IMR-90 (cell line): ENCODE measurements around the gene IQSEC1. TPM values are rescaled to one million over a fixed set of nuclear protein-coding genes. Genes with fewer than 3 reads are reported as not detected.

ENCODE experiments used
- ATAC-seq: fragments of 200-7000 bp; cut with Tn5 transposase; 2 replicates; pipeline ENCODE4 v1.9.1; 2020; ENCODE audit warnings: low read depth, mild to moderate bottlenecking, moderate library complexity
- BruUV-seq: library from RNA; stranded (reverse); fragments of 400-500 nt; replicated peaks from 2 replicates; lab custom pipeline; 2021; lab: Mats Ljungman, UMichigan
- CTCF ChIA-PET: fragments of 300-600 bp; formaldehyde crosslinking; extraction: SDS; loops from one replicate; lab custom pipeline; 2021; ENCODE audit warnings: antibody characterized with exemption; lab: Yijun Ruan, JAX
- POLR2A ChIA-PET: fragments of 300-600 bp; sonication (Branson Sonifier 250); formaldehyde crosslinking; loops from one replicate; lab custom pipeline; 2022; ENCODE audit warnings: antibody characterized with exemption; ENCODE audit not compliant: unreplicated experiment; lab: Charles Lee
- DNase-seq: peaks from one replicate; pipeline ENCODE4 v3.0.0; 2013
- H2AFZ ChIP-seq: replicated peaks from 2 replicates; pipeline ENCODE3; 2013; ENCODE audit warnings: low read length, mild to moderate bottlenecking; ENCODE audit not compliant: poor library complexity
- H2AK5ac ChIP-seq: 2 replicates; pipeline ENCODE4 v1.6.1; 2013; ENCODE audit warnings: low read depth, low read length, inconsistent platforms
- H2AK9ac ChIP-seq: replicated peaks from 2 replicates; pipeline ENCODE3; 2013; ENCODE audit warnings: mild to moderate bottlenecking, low read depth, low read length, moderate library complexity; ENCODE audit not compliant: poor library complexity
- H2BK120ac ChIP-seq: 2 replicates; pipeline ENCODE4 v1.6.1; 2013; ENCODE audit warnings: low read depth, low read length, inconsistent platforms
- H2BK15ac ChIP-seq: 3 replicates; pipeline ENCODE4 v1.6.1; 2013; ENCODE audit warnings: low read depth, low read length, inconsistent platforms
- H2BK20ac ChIP-seq: 2 replicates; pipeline ENCODE4 v1.6.1; 2013; ENCODE audit warnings: low read depth, mild to moderate bottlenecking, inconsistent platforms, low read length, moderate library complexity
- H2BK5ac ChIP-seq: 2 replicates; pipeline ENCODE4 v1.6.1; 2013; ENCODE audit warnings: mild to moderate bottlenecking, low read depth, low read length, inconsistent platforms; ENCODE audit not compliant: poor library complexity, severe bottlenecking
- H3K14ac ChIP-seq: replicated peaks from 2 replicates; pipeline ENCODE4 v1.6.1; 2013; ENCODE audit warnings: low read depth, low read length, inconsistent platforms
- H3K18ac ChIP-seq: 2 replicates; pipeline ENCODE4 v1.6.1; 2013; ENCODE audit warnings: low read depth, low read length, control low read depth
- H3K23ac ChIP-seq: 2 replicates; pipeline ENCODE4 v1.6.1; 2013; ENCODE audit warnings: low read depth, low read length, inconsistent platforms
- H3K27ac ChIP-seq: 2 replicates; pipeline ENCODE4 v1.5.1; 2013; ENCODE audit warnings: mild to moderate bottlenecking, control low read depth, low read length; ENCODE audit not compliant: insufficient read depth
- H3K27me3 ChIP-seq: 2 replicates; pipeline ENCODE4 v1.6.1; 2013; ENCODE audit warnings: low read length; ENCODE audit not compliant: control insufficient read depth, insufficient read depth
- H3K36me3 ChIP-seq: 2 replicates; pipeline ENCODE4 v1.6.1; 2013; ENCODE audit warnings: low read length, mixed read lengths; ENCODE audit not compliant: control insufficient read depth, insufficient read depth
- H3K4ac ChIP-seq: 2 replicates; pipeline ENCODE4 v1.6.1; 2013; ENCODE audit warnings: low read depth, low read length, inconsistent platforms
- H3K4me1 ChIP-seq: 2 replicates; pipeline ENCODE4 v1.6.1; 2013; ENCODE audit warnings: low read length, mixed read lengths; ENCODE audit not compliant: control insufficient read depth, insufficient read depth
- H3K4me2 ChIP-seq: 2 replicates; pipeline ENCODE4 v1.6.1; 2013; ENCODE audit warnings: low read depth, mild to moderate bottlenecking, control low read depth, low read length, moderate library complexity
- H3K4me3 ChIP-seq: 2 replicates; pipeline ENCODE4 v1.5.1; 2013; ENCODE audit warnings: low read depth, mild to moderate bottlenecking, control low read depth, low read length, moderate library complexity; ENCODE audit not compliant: insufficient read depth
- H3K56ac ChIP-seq: 2 replicates; pipeline ENCODE4 v1.6.1; 2013; ENCODE audit warnings: low read length, inconsistent platforms; ENCODE audit not compliant: insufficient read depth; ENCODE audit errors: extremely low read depth
- H3K79me1 ChIP-seq, 2 experiments: 2 replicates each; pipeline ENCODE4 v1.6.1; 2013; ENCODE audit warnings: low read length in 2 of 2, inconsistent platforms in 1 of 2, low read depth in 1 of 2
- H3K9ac ChIP-seq: 2 replicates; pipeline ENCODE4 v1.6.1; 2013; ENCODE audit warnings: low read depth, low read length, control low read depth
- H3K9me1 ChIP-seq: 2 replicates; pipeline ENCODE4 v1.6.1; 2013; ENCODE audit warnings: low read length, inconsistent platforms; ENCODE audit not compliant: insufficient read depth
- H3K9me3 ChIP-seq: 2 replicates; pipeline ENCODE4 v1.6.1; 2013; ENCODE audit warnings: low read length; ENCODE audit not compliant: control insufficient read depth, insufficient read depth
- H4K20me1 ChIP-seq: 2 replicates; pipeline ENCODE4 v1.6.1; 2013; ENCODE audit warnings: low read length, inconsistent platforms; ENCODE audit not compliant: insufficient read depth
- H4K5ac ChIP-seq: 2 replicates; pipeline ENCODE4 v1.6.1; 2013; ENCODE audit warnings: mild to moderate bottlenecking, low read depth, low read length, control low read depth
- H4K8ac ChIP-seq, 2 experiments: 2 replicates each; pipeline ENCODE4 v1.6.1; 2013; ENCODE audit warnings: low read depth in 2 of 2, low read length in 2 of 2, control low read depth in 1 of 2, inconsistent platforms in 1 of 2
- H4K91ac ChIP-seq: 2 replicates; pipeline ENCODE4 v1.6.1; 2013; ENCODE audit warnings: low read depth, low read length, inconsistent platforms; ENCODE audit not compliant: insufficient read depth
- BHLHE40 ChIP-seq: fragments of 150-350 bp; IDR thresholded peaks from 2 replicates; pipeline ENCODE4 v1.6.1; 2016; ENCODE audit warnings: mild to moderate bottlenecking, low read depth, low read length
- CEBPB ChIP-seq: IDR thresholded peaks from 2 replicates; pipeline ENCODE4 v1.6.1; 2012; ENCODE audit warnings: low read depth, low read length, improper control_type of control experiment
- CHD1 ChIP-seq: IDR thresholded peaks from 2 replicates; pipeline ENCODE4 v1.6.1; 2012; ENCODE audit warnings: low read depth, low read length, improper control_type of control experiment
- CTCF ChIP-seq: conservative IDR thresholded peaks from 2 replicates; pipeline ENCODE4 v1.5.1; 2012; ENCODE audit warnings: mild to moderate bottlenecking, low read depth, low read length, improper control_type of control experiment
- FOS ChIP-seq: fragments of 150-350 bp; IDR thresholded peaks from 2 replicates; pipeline ENCODE4 v1.6.1; 2016; ENCODE audit warnings: low read depth, low read length
- MAFK ChIP-seq: IDR thresholded peaks from 2 replicates; pipeline ENCODE4 v1.6.1; 2012; ENCODE audit warnings: low read depth, low read length, improper control_type of control experiment
- MAZ ChIP-seq: IDR thresholded peaks from 2 replicates; pipeline ENCODE4 v1.6.1; 2012; ENCODE audit warnings: low read depth, mild to moderate bottlenecking, low read length, improper control_type of control experiment, moderate library complexity, borderline replicate concordance
- NFE2L2 ChIP-seq: fragments of 150-350 bp; IDR thresholded peaks from 2 replicates; pipeline ENCODE4 v1.6.1; 2016; ENCODE audit warnings: low read depth, mild to moderate bottlenecking, low read length
- RAD21 ChIP-seq: IDR thresholded peaks from 2 replicates; pipeline ENCODE4 v1.6.1; 2012; ENCODE audit warnings: low read length, improper control_type of control experiment
- RCOR1 ChIP-seq: IDR thresholded peaks from 2 replicates; pipeline ENCODE4 v1.6.1; 2012; ENCODE audit warnings: mild to moderate bottlenecking, low read length, improper control_type of control experiment; ENCODE audit not compliant: insufficient replicate concordance
- RFX5 ChIP-seq: IDR thresholded peaks from 2 replicates; pipeline ENCODE4 v1.8.0; 2012; ENCODE audit warnings: low read depth, mild to moderate bottlenecking, low read length, moderate library complexity
- SMC3 ChIP-seq: fragments of 150-350 bp; IDR thresholded peaks from 2 replicates; pipeline ENCODE4 v1.6.1; 2016; ENCODE audit warnings: low read depth, mild to moderate bottlenecking, antibody characterized with exemption, low read length, moderate library complexity
- USF2 ChIP-seq: fragments of 150-350 bp; IDR thresholded peaks from 2 replicates; pipeline ENCODE4 v1.6.1; 2017; ENCODE audit warnings: mild to moderate bottlenecking, antibody characterized with exemption, low read length, low read depth
- WGBS, 2 experiments: methylation state at CpG; one replicate each; pipeline versions ENCODE4 v1.1.5 to v1.1.7; 2013; ENCODE audit warnings: missing lambda C conversion rate in 2 of 2; ENCODE audit not compliant: insufficient read length in 1 of 2; ENCODE audit errors: extremely low coverage in 2 of 2; 5-methylcytosine and 5-hydroxymethylcytosine counted together
- dilution Hi-C: fragments of 300-500 bp; cut with HindIII; formaldehyde crosslinking; loops from one replicate; pipeline ENCODE4 v1.14.3; 2018; ENCODE audit warnings: low sequenced_read_pairs; ENCODE audit not compliant: unreplicated experiment
- in situ Hi-C: fragments of 300-500 bp; cut with MboI; formaldehyde crosslinking; loops from 3 replicates; pipeline ENCODE4 v1.14.3; 2019; ENCODE audit warnings: low sequenced_read_pairs, inconsistent platforms, mixed read lengths
- intact Hi-C: fragments of 100-400 bp; cut with micrococcal nuclease; formaldehyde crosslinking; loops from 2 replicates; pipeline ENCODE4 v1.10.0; 2022
- polyA plus RNA-seq, 3 experiments: library from polyadenylated mRNA; depleted of rRNA; stranded (reverse); fragments of >200 nt; gene quantifications; 2 replicates each; pipeline ENCODE4 v1.2.3, GENCODE V29; 2012; ENCODE audit warnings: low replicate concordance in 1 of 3
- total RNA-seq: library from RNA; depleted of rRNA; stranded (reverse); fragments of >200 nt; gene quantifications from 2 replicates; pipeline ENCODE4 v1.2.3, GENCODE V29; 2012
- TF ChIP-seq, protein P1 (sequence below): fragments of 150-350 bp; IDR thresholded peaks from 2 replicates; pipeline ENCODE4 v1.6.1; 2016; ENCODE audit warnings: low read depth, mild to moderate bottlenecking, low read length, moderate library complexity, borderline replicate concordance

IQSEC1 gene
- total and polyA plus RNA-seq, 2 of the 4 experiments (the other 2 are of a cell fraction) = 5.9 to 11.9 TPM

DNA sequence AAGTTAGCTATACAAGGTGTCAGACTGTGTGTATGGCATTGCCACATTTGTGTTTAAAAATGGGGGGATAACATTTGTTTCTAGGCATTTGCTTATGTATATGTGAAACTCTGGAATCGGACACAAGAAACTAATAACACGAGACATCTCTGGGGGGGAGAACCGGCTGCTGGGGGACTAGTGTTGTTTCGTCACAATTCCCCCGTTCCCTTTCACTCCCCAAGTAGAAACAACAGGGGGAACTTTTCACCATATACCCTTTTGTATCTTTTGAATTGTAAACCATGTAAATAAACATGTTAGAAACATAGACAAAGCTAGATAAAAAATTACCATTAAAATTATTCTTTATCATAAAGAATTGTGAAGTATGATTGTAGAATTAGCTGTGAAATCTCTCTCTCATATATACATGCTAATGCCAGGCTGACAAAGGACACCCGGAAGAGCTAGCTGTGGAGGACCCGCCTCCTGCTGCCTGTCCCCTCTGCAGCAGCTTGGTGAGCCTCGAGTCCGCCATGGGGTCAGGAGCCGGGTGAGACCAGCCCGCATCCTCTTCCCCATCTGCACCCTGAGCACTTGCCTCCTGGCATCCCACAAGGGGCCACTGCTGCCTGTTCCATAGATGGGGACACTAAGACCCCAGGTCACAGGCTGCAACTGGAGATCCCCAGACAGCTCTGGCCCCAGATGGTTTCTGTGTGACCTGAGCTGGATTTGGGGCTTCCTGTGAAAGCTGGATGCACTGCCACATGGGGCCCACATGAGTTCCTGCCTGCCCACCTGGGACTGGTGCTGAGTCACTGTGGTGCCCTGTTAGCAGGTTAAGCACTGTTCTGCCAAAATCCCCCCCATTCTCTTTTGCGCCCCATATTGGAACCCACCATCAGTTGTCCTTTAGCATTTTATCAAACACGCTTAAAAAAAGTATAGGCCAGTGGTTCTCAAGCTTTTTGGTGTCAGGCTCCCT, 91.6 kb downstream of the IQSEC1 start:
- Histone ChIP-seq H2BK5ac (no peak overlapping the region), H2AK9ac (no peak overlapping the region), H3K18ac (no peak overlapping the region), H3K36me3 (no peaks in the 10 kb centered on the region), H2BK15ac (no peak overlapping the region), H2BK120ac (no peak overlapping the region), H3K4me2 (no peak overlapping the region), H3K4me1 (no peaks in the 10 kb centered on the region), H3K27me3 (no peaks in the 10 kb centered on the region), H2BK20ac (no peak overlapping the region), H2AK5ac (no peak overlapping the region), H3K9ac (no peak overlapping the region), H3K27ac (no peak overlapping the region), H3K4ac (no peak overlapping the region), H2AFZ (no peak overlapping the region), H3K4me3 (no peak overlapping the region), H3K23ac (no peak overlapping the region), H4K91ac (no peak overlapping the region), H3K9me1 (no peaks in the 10 kb centered on the region; the same call in 1 of the 2 replicates), H3K14ac (no peak overlapping the region), H3K79me1 (no peaks in the 10 kb centered on the region; a peak in 2 of 4 replicates), H3K56ac (no peak overlapping the region), H3K9me3 (no peaks in the 10 kb centered on the region), H4K5ac (no peak overlapping the region), H4K20me1 (peaks cover 3% of the 10 kb centered on the region; the same call in 1 of the 2 replicates), H4K8ac (no peak overlapping the region)
- ChIA-PET CTCF (no interaction called here), POLR2A (no interaction called here)
- dilution Hi-C loops = no loop called here
- WGBS, 2 experiments = no CpG with 5 or more reads among the region's 13 CpGs
- in situ Hi-C loops = no loop called here
- no TSS peak for BruUV-seq
- ATAC-seq (no peak), DNase-seq (no peak)
- intact Hi-C loops = loop anchor here (5.0 to 10.0 kb wide), 2 partner anchors 87 to 666 kb away; no protein-coding TSS in a partner anchor
- no peak for TF ChIP-seq USF2
- no peak for TF ChIP-seq CEBPB
- no peak for TF ChIP-seq SMC3
- TF ChIP-seq CHD1 = no peak
- TF ChIP-seq MAZ = no peak
- no peak for TF ChIP-seq RFX5
- no peak for TF ChIP-seq BHLHE40
- no peak for TF ChIP-seq NFE2L2
- TF ChIP-seq FOS = no peak
- TF ChIP-seq, protein P1, sequence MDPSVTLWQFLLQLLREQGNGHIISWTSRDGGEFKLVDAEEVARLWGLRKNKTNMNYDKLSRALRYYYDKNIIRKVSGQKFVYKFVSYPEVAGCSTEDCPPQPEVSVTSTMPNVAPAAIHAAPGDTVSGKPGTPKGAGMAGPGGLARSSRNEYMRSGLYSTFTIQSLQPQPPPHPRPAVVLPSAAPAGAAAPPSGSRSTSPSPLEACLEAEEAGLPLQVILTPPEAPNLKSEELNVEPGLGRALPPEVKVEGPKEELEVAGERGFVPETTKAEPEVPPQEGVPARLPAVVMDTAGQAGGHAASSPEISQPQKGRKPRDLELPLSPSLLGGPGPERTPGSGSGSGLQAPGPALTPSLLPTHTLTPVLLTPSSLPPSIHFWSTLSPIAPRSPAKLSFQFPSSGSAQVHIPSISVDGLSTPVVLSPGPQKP = no peak
- no peak for TF ChIP-seq RCOR1
- TF ChIP-seq RAD21 = no peak
- no peak for TF ChIP-seq MAFK
- TF ChIP-seq CTCF = no peak
